ENCODE results near the gene CDK16.

GRCh38 chrX:47212381-47213293 is 5.8 kb upstream of the CDK16 start:
- TF ChIP-seq CTCF (IDR thresholded peaks at IDR 0.05) (no peak), ZFX (IDR thresholded peaks at IDR 0.05; ENCODE audit: borderline replicate concordance) (no peak)
